HepG2 (cell line): ENCODE results near the gene PMAIP1. TPM values are rescaled to one million over a fixed set of nuclear protein-coding genes. Genes with fewer than 3 reads are reported as not detected.

Experiments used
- ATAC-seq: fragments of 200-7000 bp; cut with Tn5 transposase; 3 replicates; pipeline ENCODE4 v1.9.1; 2020; ENCODE audit warnings: mild to moderate bottlenecking, moderate library complexity
- BruUV-seq: library from RNA; stranded (reverse); fragments of 400-500 nt; replicated peaks from 2 replicates; lab custom pipeline; 2021; lab: Mats Ljungman, UMichigan
- CTCF ChIA-PET: fragments of 300-600 bp; formaldehyde crosslinking; extraction: SDS; loops from one replicate; lab custom pipeline; 2021; ENCODE audit warnings: low total read pairs, inconsistent platforms, low intra/inter-chr PET ratio; lab: Yijun Ruan, JAX
- POLR2A ChIA-PET: fragments of 350-600 bp; sonication (Branson Sonifier 250); formaldehyde crosslinking; loops from one replicate; lab custom pipeline; 2020; ENCODE audit warnings: antibody characterized with exemption, inconsistent platforms; lab: Yijun Ruan, JAX
- DNase-seq: peaks from one replicate; pipeline ENCODE4 v3.0.0-alpha.2; 2015; ENCODE audit warnings: low spot score
- FAIRE-seq: peaks from 3 replicates; lab custom pipeline; 2011; peaks lifted over from hg19 to GRCh38; lab: Jason Lieb, UNC
- H2AFZ ChIP-seq: one replicate; pipeline ENCODE4 v1.6.1; 2011; ENCODE audit warnings: low read length, inconsistent platforms
- H3K27ac ChIP-seq: fragments of 300-600 bp; 3 replicates; pipeline ENCODE4 v1.8.0; 2011; ENCODE audit warnings: mixed run types, mild to moderate bottlenecking, mixed read lengths, low read length, inconsistent platforms; ENCODE audit not compliant: insufficient read depth; ENCODE audit errors: extremely low read length
- H3K27me3 ChIP-seq, 2 experiments: fragments of 200-600 bp in 1 of 2; 2 replicates in 1 of 2; 3 replicates in 1 of 2; pipeline versions ENCODE4 v1.6.0 to v1.8.0; 2011; ENCODE audit warnings: low read length in 2 of 2, mild to moderate bottlenecking in 2 of 2, moderate library complexity in 2 of 2, inconsistent platforms in 1 of 2; ENCODE audit not compliant: insufficient read depth in 2 of 2, control insufficient read depth in 1 of 2
- H3K36me3 ChIP-seq, 2 experiments: fragments of 200-600 bp in 1 of 2; replicated peaks in 1 of 2; 2 replicates in 1 of 2; 3 replicates in 1 of 2; pipeline versions ENCODE4 v1.5.1 to v1.8.0; 2011; ENCODE audit warnings: low read length in 2 of 2, inconsistent platforms in 1 of 2; ENCODE audit not compliant: insufficient read depth in 2 of 2, control insufficient read depth in 1 of 2
- H3K4me1 ChIP-seq: 2 replicates; pipeline ENCODE4 v1.5.1; 2012; ENCODE audit warnings: low read length, inconsistent platforms; ENCODE audit not compliant: insufficient read depth
- H3K4me2 ChIP-seq: 2 replicates; pipeline ENCODE4 v1.6.0; 2011; ENCODE audit warnings: low read depth, low read length, inconsistent platforms
- H3K4me3 ChIP-seq, 3 experiments: fragments of 200-600 bp in 1 of 3; sonication (generic), shearing (Covaris generic) in 1 of 3; replicated peaks in 1 of 3; 2 replicates each; pipeline ENCODE4 v1.5.1; 2011 to 2016; ENCODE audit warnings: low read length in 3 of 3, inconsistent platforms in 2 of 3, low read depth in 2 of 3, mild to moderate bottlenecking in 2 of 3, control low read depth in 1 of 3, mixed read lengths in 1 of 3; ENCODE audit not compliant: insufficient read depth in 1 of 3
- H3K79me2 ChIP-seq: one replicate; pipeline ENCODE4 v1.6.1; 2011; ENCODE audit warnings: low read length, inconsistent platforms; ENCODE audit not compliant: insufficient read depth
- H3K9ac ChIP-seq: 2 replicates; pipeline ENCODE4 v1.6.0; 2011; ENCODE audit warnings: mild to moderate bottlenecking, low read depth, low read length, inconsistent platforms; ENCODE audit not compliant: insufficient read depth
- H3K9me3 ChIP-seq: 2 replicates; pipeline ENCODE4 v1.5.1; 2012; ENCODE audit warnings: mild to moderate bottlenecking, low read length
- H4K20me1 ChIP-seq: 2 replicates; pipeline ENCODE4 v1.6.0; 2011; ENCODE audit warnings: inconsistent platforms, mild to moderate bottlenecking, low read length, moderate library complexity; ENCODE audit not compliant: insufficient read depth
- HNF4G ChIP-seq, 2 experiments: sonication (generic) in 1 of 2; formaldehyde crosslinking in 1 of 2; IDR thresholded peaks; 2 replicates each; pipeline versions ENCODE4 v1.4.0 to v1.6.1; 2011 to 2020; ENCODE audit warnings: borderline replicate concordance in 2 of 2, low read depth in 2 of 2, mild to moderate bottlenecking in 2 of 2, low read length in 1 of 2, missing genetic modification reagents in 1 of 2, moderate library complexity in 1 of 2
- MAFK ChIP-seq, 2 experiments: IDR thresholded peaks in 1 of 2; conservative IDR thresholded peaks in 1 of 2; 2 replicates each; pipeline ENCODE4 v1.6.1; 2011; ENCODE audit warnings: improper control_type of control experiment in 2 of 2, low read length in 2 of 2
- NKX3-1 ChIP-seq: sonication (generic); formaldehyde crosslinking; IDR thresholded peaks from 2 replicates; pipeline ENCODE4 v1.5.0; 2020; ENCODE audit warnings: missing genetic modification reagents
- TEAD2 ChIP-seq: sonication (generic); formaldehyde crosslinking; IDR thresholded peaks from 2 replicates; pipeline ENCODE4 v1.9.0; 2021; ENCODE audit warnings: missing genetic modification reagents
- ZBTB39 ChIP-seq: sonication (generic); formaldehyde crosslinking; IDR thresholded peaks from 2 replicates; pipeline ENCODE4 v1.5.0; 2020; ENCODE audit warnings: missing genetic modification reagents
- ZNF264 ChIP-seq: sonication (generic); formaldehyde crosslinking; IDR thresholded peaks from 2 replicates; pipeline ENCODE4 v1.4.0; 2020; ENCODE audit warnings: missing genetic modification reagents
- WGBS: methylation state at CpG from one replicate; pipeline ENCODE4 v1.1.6; 2017; ENCODE audit warnings: low lambda C conversion rate; 5-methylcytosine and 5-hydroxymethylcytosine counted together
- in situ Hi-C: cut with HindIII; loops from 2 replicates; pipeline ENCODE4 v1.10.0; 2017; ENCODE audit warnings: low pct_unique_long_range_greater_than_20kb; ENCODE audit not compliant: extremely low pct_ligation_motif_present
- intact Hi-C: fragments of 100-400 bp; cut with micrococcal nuclease; formaldehyde crosslinking; loops from one replicate; pipeline ENCODE4 v1.10.0; 2022; ENCODE audit not compliant: unreplicated experiment
- polyA plus RNA-seq, 8 experiments: library from polyadenylated mRNA; depleted of rRNA in 3 of 8; stranded (reverse) in 7 of 8; unstranded in 1 of 8; fragments of >200 nt; fragmentation: Illumina TruSeq in 4 of 8; extraction: Trizol in 4 of 8; gene quantifications; 2 replicates each; pipeline versions ENCODE4 v1.2.1 to v1.2.3, GENCODE V29; 2011 to 2016; ENCODE audit warnings: low read depth in 4 of 8, missing spikeins in 1 of 8, mixed read lengths in 1 of 8; ENCODE audit not compliant: insufficient read depth in 1 of 8
- total RNA-seq, 5 experiments: library from RNA; depleted of rRNA; stranded (reverse); fragments of >200 nt; fragmentation: Illumina TruSeq; extraction: Trizol; gene quantifications; 2 replicates each; pipeline ENCODE4 v1.2.3, GENCODE V29; 2016; ENCODE audit warnings: low read depth in 1 of 5
- TF ChIP-seq, protein P1 (sequence below): sonication (generic); formaldehyde crosslinking; IDR thresholded peaks from 2 replicates; pipeline ENCODE4 v1.5.0; 2020; ENCODE audit warnings: mild to moderate bottlenecking, missing genetic modification reagents
- TF ChIP-seq, protein P2 (sequence below): sonication (generic); formaldehyde crosslinking; IDR thresholded peaks from 2 replicates; pipeline ENCODE4 v1.8.1; 2023; ENCODE audit warnings: mild to moderate bottlenecking, missing genetic modification reagents, borderline replicate concordance

PMAIP1 gene
- total and polyA plus RNA-seq, 2 of the 13 experiments (the other 11 are each of a cell fraction or from before 2014, with no cell fraction given) = 1.5 to 1.7 TPM

- Histone ChIP-seq H3K4me1 (peaks cover 10% of the 10 kb centered on the region), H3K36me3 (no peaks in the 10 kb centered on the region), H3K9me3 (no peaks in the 10 kb centered on the region), H3K27me3 (no peaks in the 10 kb centered on the region), H3K79me2 (no peaks in the 10 kb centered on the region), H3K4me3 (no peak overlapping the region), H3K4me2 (no peak overlapping the region), H3K27ac (no peak overlapping the region), H2AFZ (no peak overlapping the region), H4K20me1 (no peaks in the 10 kb centered on the region), H3K9ac (no peak overlapping the region)
- intact Hi-C loops (no loop called here), in situ Hi-C loops (no loop called here)
- 27% methylated on average over 6 of the region's 6 CpGs for WGBS
- POLR2A ChIA-PET = no interaction called here
- CTCF ChIA-PET = no interaction called here
- DNase-seq = no peak
- no peak for ATAC-seq
- no peak for TF ChIP-seq NKX3-1 (CRISPR knock-in tag)
- TF ChIP-seq, protein P1, sequence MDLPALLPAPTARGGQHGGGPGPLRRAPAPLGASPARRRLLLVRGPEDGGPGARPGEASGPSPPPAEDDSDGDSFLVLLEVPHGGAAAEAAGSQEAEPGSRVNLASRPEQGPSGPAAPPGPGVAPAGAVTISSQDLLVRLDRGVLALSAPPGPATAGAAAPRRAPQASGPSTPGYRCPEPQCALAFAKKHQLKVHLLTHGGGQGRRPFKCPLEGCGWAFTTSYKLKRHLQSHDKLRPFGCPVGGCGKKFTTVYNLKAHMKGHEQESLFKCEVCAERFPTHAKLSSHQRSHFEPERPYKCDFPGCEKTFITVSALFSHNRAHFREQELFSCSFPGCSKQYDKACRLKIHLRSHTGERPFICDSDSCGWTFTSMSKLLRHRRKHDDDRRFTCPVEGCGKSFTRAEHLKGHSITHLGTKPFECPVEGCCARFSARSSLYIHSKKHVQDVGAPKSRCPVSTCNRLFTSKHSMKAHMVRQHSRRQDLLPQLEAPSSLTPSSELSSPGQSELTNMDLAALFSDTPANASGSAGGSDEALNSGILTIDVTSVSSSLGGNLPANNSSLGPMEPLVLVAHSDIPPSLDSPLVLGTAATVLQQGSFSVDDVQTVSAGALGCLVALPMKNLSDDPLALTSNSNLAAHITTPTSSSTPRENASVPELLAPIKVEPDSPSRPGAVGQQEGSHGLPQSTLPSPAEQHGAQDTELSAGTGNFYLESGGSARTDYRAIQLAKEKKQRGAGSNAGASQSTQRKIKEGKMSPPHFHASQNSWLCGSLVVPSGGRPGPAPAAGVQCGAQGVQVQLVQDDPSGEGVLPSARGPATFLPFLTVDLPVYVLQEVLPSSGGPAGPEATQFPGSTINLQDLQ = no peak
- no peak for TF ChIP-seq ZBTB39 (CRISPR knock-in tag)
- TF ChIP-seq ZNF264 (CRISPR knock-in tag) = no peak
- no peak for TF ChIP-seq TEAD2
- TF ChIP-seq HNF4G (IDR thresholded peaks at IDR 0.05; ENCODE audit: borderline replicate concordance, low read depth, low read length) = no peak
- no peak for TF ChIP-seq HNF4G (CRISPR knock-in tag; IDR thresholded peaks at IDR 0.05; ENCODE audit: borderline replicate concordance, low read depth)
- TF ChIP-seq, protein P2, sequence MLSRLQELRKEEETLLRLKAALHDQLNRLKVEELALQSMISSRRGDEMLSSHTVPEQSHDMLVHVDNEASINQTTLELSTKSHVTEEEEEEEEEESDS = no peak
- TF ChIP-seq MAFK (conservative IDR thresholded peaks at IDR 0.05 in 1 of 2, IDR thresholded peaks at IDR 0.05 in 1 of 2; ENCODE audit: low read length in 2 of 2) = no peak
- BruUV-seq = no TSS peak
- no peak for FAIRE-seq
Measured at GRCh38 chr18:59865241-59865986, 34.4 kb upstream of the PMAIP1 start.
